DMS153 (cell line): ENCODE data around the gene LCNL1.

ENCODE experiments used
- DNase-seq: peaks from one replicate; lab custom pipeline; 2025; lab: John Stamatoyannopoulos, UW

Gene LCNL1

DNA sequence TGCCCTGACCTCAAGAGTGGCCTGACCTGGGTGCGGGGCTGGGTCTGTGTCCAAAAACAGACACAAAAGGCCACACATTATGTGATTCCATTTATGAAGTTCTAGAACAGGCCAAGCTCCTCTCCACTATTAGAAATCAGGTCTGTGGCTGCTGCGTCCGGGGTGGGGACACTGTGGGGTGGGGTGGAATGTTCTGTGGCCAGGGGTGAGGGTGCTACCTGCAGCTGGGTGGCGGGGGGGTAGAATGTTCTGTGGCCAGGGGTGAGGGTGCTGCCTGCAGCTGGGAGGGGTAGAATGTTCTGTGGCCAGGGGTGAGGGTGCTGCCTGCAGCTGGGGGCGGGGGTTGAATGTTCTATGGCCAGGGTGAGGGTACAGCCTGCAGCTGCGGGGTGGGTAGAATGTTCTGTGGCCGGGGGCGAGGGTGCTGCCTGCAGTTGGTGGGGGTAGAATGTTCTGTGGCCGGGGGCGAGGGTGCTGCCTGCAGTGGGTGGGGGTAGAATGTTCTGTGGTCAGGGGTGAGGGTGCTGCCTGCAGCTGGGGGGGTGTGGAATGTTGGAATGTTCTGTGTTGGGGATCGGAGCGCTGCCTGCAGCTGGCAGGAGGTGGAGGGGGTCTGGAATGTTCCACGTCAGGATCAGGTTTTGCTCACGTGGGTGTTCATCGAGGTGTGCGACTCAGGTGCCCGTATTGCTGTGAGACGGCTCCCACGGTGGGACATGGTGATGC is 22.4 kb upstream of the LCNL1 start:
- no peak for DNase-seq

DNA sequence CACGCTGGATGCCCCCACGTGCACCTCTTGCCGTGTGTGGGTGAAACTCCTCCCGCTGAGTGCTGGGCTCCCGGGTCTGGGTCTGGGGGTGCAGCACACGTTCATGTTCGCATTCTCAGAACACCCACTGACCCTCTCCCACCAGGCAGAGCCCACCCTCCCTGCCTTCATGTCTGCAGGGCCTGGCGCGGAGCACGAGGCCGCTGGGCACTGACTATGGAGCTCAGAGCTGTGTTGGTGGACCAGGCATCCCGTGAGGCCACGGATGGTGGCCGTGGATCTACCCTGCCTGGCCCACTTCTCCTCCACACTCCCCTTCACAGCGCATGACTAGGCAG is 21.9 kb upstream of the LCNL1 start:
- no peak for DNase-seq

DNA sequence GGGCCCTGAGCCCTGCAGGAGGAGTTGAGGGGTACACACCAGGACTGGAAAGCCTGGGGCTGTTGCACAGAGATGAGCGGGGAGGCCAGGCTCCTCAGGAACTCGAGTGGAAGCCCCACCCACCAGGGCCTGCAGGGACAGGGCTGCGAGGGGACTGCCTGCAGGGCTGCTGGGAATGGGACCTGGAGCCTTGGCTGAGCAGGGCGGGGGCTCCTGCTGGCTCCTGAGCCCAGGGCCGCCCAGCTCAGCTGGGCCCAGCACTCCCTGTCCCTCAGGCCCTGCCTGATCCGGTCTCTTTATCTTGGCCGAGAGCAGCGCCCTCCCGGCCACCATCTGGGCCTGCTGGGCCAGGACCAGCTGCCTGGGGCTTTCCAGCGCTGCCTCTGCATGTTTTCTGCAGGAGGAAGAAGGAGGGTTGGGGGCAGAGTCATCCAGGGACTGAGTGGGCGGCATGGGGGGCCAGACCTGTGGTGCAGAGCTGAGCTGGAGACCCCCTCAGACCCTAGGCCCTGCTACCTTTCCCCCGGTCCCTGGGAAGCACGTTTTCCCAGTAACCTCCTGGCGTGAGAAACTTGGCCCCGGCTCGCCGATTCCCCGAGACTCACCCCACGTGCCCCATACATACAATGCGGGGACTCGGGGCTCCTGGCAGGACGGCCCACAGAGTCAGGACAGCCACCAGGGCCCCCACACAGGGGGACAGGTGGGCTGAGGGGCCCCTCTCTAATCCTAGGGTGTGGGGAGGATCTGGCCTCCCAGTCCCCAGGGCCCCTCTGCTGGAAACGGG is 21.3 kb upstream of the LCNL1 start:
- DNase-seq, result no peak

DNA sequence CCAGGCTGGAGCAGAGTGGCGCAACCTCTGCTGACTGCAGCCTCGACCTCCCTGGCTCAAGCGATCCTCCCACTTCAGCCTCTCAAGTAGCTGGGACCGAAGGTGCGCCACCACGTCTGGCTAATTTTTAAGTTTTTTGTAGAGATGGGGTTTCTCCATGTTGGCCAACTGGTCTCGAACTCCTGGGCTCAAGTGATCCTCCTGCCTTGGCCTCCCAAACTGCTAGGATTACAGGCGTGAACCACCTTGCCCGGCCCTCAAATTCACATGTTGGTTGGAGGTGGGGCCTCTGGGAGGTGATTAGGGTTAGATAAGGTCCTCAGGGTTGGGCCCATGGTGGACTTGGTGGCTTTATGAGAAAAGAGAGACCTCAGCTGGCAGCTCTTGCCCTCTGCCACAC is 20.6 kb upstream of the LCNL1 start:
- DNase-seq, result no peak

DNA sequence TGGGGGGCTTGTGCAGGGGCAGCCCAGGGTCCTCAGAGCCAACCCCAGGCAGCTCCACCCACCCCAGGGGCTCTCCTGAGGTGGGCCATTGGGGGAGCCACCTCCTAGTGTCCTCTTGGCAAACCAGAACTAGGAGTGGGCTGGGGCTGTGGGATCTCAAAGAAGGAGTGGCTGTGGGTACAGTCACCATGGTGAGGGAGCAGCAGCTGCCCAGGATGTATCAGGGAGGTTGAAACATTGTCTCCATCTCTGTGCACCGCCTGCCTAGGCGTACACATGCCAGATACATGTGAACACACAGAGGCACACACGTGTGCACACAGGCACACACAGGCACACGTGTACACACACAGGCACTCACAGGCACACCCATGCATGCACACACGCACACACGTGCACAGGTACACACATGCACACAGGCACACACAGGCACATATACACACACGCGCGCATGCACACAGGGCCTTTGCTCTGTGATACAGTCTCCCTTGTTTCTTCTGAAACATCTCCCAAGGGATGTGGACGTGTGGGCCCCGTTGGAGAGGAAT is 20.0 kb upstream of the LCNL1 start:
- DNase-seq, result no peak

DNA sequence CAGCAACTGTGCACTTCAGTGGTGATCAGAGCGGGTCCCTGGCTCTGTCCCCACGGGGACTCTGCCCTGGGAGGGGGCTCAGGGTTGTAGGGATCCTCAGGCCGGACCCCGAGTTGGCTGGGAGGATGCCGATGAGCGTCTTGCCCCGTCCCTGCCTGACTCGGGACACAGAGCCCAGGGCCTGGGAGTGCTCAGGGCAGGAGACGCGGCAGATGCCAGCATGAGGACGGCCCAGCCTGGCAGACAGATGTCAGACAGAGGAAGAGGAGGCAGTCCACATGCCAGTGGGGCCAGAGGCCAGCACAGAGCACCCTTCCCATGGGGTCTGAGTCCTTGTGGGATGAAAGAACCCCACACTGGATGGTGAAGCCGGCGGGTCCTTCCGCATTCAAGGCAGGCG is 19.5 kb upstream of the LCNL1 start:
- no peak for DNase-seq

DNA sequence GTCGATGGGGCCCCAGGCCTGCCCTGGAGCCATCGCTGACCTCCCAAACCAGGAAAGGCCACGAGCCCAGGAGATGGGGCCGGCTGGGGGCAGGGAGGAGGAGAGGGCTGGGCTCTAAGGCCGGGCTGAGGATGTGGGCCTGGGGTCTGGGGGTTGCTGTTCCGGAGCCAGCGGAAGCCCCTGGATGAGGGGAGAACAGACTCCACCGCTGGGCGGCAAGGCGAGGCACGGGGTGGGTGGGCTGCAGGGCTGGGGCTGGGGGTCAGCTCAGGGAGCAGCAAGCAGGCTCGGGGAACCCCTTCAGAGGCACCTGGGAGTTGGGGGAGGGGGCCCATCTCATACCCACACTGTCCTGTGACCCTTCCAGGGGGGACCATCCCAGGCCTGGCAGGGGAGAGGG is 19.0 kb upstream of the LCNL1 start:
- no peak for DNase-seq

DNA sequence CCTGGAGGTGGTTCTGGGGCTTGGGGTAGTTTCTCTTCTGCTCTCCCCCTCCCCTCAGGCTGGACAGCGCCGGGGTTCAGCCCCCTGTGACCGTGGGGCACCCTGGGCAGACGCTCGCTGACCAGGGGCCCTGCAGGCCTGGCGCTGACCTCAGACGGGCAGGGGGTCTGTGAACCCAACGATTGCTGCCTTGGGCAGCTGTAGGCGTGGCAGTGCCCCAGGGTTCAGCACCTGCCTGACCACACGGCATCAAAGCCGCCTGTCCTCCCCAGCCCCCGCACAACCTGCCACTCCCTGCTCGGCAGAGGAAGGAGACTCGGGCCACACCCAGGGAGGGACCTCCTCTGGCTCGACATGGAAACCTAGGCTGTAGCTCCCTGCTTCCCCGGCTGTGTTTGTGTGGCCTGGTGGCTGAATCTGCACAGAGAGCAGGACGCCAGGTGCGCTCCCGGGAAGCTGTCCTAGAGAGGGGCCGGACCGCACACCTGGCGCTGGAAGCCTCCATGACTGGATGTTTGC is 18.6 kb upstream of the LCNL1 start:
- DNase-seq, result peak; percentile 23

DNA sequence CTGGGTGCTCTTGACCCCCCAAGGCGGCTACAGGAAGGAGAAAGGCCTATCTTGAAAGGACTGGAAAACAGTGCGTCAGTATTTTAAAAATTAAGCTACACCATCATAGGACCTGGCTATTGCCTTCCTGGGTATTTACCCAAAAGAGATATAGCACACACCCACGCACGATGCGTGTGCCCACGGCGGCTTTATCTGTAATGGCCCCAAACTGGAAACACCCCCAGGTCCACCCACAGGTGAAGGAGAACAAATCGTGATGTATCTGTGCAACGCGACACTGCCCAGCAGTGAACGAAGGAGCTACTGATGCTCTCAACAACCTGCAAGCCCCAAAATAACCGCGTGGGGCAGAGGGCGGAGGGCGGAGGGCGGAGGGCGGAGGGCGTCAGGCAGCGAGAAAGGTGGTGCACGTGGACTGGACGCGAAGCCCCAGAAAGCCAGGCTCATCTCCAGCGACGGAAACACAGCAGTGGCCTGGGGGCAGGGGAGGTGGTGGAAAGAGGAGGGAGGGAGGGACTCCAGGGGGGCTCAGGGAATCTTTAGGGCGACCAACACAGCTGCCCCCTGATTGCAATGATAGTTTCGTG is 17.9 kb upstream of the LCNL1 start:
- DNase-seq, result no peak

DNA sequence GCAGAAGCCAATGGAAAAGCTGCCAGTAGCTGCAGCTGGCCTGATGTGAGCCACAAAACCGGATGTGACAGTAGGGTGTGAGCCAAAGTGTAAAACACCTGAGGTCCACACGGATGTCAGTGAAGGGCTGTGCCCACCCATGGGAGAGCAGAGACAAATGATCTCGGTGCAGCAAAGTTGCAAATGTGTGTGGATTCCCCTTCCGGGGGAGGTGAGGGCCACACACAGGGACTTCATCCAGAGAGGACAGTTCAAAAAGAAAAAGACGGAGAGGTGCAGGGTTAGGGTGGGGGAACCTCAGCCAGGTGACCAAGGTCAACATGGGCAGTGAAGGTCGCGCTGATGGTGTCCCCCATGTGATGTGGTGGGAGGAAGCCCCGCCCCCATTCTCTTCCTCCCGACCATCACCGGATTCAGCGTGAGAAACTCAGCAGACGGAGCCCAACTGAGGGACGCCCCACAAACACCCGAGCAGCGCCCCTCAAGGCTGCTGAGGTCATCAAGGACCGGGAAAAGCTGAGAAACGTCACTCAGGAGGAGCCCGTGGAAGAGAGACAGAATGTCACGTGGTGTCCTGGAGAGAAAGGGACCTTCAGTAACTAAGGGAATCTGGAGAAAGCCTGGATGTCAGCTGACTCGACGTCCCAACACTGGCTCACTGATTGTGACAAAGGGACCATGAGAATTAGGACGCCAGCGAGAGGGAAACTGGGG is 16.9 kb upstream of the LCNL1 start:
- DNase-seq, result no peak

DNA sequence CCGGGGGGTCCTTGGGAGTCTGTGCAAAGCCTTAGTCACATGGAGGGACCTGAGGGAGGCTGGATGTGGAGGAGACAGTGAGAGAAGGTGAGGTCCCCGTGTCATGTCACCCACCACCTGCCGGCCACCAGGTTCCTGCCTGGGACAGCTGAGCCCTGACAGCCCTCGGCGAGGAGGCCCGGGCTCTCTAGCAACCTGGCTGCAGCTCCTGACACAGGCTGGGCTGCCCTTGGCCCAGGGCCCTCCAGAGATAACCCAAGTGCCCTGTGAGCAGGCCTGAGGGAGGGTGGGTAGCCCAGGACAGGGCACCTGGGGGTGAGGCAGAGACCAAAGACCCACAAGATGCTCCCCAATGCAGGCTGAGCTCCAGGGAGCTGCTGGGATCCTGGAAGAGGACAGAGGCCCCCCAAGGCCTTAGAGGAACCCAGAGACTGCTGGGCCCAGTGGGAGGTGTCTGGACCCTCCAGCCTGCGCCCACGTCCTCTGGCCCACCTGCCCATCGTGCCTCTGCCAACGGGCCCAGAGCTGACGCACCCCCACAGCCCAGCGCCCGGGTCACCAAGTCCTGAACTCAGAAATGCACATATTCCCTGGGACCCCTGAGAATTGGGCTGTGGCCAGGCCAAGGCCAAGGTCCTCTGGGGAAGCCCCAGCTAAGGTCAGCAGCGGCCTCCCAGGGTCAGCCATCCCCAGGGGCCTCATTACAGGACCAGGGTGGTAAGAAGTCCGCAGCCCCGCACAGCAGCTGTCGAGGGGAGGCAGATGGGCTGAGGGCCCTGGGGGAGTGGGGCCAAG is 14.3 kb upstream of the LCNL1 start:
- no peak for DNase-seq

DNA sequence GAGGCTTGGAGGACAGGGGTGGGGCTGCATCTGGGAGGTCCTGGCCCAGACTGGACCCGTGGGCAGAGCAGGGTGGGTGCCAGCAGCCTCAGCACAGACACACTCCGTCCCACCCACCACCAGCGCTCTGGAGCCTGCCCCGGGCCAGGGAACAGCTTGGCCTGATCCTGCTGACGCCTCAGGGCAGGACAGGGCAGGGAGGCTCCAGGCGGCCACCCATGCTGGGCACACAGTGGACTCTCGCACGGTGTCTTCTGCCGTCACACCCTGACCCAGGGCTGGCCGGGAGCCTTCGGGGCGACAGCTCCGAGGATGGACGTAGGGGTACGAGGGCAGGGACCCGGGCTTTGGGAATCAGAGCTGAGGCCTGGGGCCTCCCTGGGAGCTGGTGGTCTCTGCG is 13.6 kb upstream of the LCNL1 start:
- no peak for DNase-seq

DNA sequence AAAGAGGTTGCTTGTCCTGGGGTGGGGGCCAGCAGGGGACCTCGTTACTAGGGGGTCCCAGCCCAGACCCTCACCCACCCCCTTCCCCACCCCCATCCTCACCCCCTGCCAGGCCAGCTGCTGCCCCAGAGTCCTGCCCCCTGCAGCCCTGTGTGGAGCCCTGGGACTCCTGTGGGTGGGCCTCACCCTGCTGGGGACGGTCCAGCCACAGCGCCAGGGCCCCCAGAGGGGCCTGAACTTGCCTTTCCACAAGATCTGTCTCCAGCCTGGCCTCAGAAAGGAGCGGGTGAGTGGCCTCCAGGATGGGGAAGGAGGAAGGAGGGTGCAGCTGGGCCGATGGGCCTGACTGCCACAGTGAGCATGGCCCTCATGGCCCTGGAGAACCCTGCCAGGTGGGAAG is 13.0 kb upstream of the LCNL1 start:
- no peak for DNase-seq

DNA sequence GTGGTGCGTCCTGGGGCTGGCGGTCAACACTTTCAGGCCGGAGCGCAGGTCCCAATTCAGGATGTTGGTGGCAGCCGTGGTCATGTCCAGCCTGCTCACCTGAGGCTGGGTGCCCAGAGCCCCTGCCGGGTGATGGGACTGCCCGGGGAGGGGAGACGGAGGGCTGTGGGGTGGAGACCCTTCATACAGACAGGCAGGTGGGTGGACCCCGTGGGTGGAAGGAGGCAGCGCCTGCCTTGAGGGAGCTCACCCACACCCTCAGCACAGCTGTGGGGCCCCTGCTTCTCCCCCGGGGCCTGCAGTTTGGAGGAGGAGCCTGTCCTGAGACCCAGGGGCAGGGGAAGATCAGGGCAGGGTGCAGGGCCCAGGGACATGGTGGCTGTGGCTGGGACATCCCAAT is 12.4 kb upstream of the LCNL1 start:
- no peak for DNase-seq

DNA sequence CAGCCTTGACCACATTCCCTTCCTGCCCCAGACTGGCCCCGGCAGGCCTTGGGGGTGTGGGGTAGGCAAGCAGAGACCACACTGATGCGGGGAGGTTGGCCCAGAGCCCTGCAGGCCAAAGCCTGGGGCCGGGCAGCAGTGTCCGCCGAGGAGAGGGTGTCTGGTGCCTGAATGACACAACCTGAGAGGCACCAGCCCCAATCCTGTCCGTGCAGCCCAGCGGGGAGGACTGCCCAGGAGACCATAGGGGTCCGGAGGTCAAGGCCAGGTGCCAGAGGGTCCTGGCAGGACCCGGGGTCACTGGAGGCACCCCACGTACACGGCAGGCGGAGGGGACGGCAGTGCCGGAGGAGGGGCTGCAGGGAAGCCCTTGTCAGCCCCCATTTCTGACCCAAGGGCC is 11.0 kb upstream of the LCNL1 start:
- no peak for DNase-seq

DNA sequence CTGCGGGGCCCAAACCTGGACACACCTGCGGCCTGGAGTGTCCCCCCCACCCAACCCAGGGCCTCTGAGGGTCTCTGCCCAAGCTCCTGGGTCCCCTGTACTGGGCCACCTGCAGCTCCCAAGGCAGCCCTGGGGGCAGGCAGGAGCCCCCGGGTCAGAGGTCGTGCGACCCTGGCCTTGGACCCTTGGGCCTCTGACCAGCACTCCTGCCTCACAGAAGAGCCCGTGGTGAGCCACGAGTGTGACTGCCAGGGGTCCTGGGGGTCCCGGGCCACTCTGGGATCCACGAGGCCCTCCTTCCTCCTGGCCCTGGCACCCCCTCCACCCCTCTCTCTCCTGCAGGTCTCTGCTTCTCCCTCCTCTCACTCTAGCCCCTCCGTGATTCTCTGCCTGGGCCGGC is 10.5 kb upstream of the LCNL1 start:
- no peak for DNase-seq

DNA sequence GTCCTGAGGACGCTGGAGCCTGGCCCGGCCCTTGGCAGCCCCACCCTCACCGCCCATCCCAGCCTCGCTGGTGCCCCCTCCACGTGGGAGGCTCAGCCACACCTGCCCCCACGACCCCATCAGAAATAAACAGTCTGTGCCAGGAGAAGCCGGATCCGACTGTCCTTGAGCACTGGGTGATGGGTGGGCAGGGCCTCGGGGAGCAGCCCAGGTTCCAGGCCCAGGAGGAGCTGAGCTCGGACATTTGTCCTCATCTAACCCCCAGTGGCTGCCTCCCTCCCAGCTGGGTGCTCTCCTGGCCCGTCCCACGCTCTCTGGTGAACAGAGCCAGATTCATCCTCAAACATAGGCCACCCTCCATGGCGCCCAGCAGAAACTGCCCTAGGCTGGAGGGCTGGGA is 10.1 kb upstream of the LCNL1 start:
- no peak for DNase-seq

DNA sequence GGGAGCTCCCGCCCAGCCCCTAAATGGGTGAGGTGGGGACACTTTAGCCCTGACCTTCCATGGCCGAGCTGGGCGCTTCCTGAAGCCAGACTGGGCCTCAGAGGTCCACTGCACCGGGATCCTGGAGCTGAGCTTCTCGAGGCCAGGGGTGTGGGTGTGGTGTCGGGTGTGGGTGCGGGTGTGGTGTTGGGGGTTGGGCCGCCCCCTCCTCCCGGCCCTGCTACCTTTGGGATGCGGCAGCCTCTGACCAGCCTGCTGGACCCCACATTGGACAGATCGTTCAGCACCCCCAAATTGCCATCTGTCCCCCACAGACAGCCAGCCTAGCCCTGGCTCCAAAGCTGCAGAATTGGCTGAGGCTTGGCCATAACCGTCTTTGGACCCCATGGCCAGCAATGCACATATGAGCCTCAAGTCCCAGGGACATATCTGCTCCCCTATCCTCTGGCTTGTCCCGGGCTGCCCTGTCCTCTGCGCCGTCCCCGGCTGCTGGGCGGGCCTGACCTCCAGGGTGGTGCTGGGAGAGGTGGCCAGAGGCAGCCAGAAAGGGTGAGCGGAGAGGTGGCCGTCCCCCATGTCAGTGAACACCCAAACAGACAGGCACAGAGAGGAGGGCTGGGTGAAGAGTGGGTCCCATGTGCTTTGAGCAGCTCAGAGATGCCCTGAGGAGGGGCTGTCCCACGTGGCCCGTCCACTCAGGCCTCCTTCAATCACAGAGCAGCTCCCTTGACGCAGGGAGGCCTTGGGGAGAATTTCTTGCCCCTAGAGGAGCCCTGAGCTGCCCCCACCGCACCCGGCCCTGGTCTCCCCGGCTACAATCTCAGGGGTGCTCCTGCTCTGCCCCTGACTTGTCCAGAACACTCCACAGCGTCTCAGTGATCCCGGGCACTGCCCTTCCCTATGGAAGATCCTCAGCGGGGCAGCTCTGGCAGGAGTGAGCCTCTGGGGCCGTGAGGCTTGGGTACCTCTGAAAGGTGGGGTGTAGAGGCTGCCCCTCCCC is 8.9 kb upstream of the LCNL1 start:
- DNase-seq, result no peak

DNA sequence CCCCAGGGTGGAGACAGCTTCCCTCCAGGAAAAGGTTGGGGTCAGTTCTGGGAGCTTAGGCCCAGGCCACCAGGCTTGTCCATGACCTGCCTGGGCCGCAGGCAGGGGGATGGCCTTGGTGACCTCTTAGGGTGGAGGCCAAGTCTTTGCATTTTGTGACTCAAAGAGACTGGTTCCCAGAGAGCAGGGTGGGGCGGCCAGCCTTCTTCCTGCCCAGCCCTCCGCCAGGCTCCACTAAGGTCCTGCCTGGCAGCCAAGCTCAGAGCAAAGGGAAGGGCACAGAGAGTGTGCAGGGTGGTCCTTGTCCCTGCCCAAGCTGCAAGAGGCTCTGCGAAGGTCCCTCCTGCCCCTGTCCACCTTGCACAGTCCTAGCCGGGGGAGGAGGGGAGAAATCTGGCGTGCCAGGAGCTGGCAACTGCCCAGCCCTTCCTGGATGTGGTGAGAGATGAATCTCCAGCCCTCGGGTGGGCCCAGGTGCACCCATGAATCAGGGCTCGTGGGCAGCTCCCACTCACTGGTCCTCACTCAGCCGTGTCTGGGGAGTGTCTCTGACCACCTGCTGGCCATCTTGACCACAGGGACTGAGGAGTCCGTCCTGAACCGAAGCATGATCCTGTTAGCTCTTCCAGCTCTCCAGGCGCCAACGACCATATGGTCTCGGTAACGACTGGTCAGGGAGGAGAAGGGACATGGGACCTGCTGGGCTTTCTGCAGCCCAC is 7.8 kb upstream of the LCNL1 start:
- DNase-seq, result no peak

DNA sequence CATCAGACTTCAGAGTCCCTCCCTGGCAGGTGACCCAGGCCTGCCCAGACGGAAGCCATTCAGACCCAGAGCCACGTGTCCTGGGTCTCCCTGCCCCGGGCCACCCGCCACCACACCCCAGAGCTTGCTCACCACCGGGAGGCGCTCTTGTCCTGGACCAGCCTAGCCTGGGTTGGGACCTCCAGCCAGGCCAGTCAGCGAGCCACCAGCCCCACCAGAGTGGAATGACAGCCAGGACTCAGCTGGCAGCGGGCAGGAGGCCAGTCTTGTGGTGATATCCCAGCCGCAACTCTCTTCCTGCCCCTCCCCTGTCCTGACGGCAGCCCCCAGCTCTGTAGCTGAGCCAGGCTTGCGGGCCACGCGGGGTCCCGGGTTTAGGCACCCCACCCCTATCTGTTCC is 7.1 kb upstream of the LCNL1 start:
- DNase-seq, result no peak
